SK-N-SH (cell line): Measurements from ENCODE around the gene C3orf52.

Source experiments
- CTCF ChIP-seq: fragments of 200-600 bp; sonication (generic); IDR thresholded peaks from 2 replicates; pipeline ENCODE4 v1.6.1; 2017; ENCODE audit warnings: antibody characterized with exemption, mild to moderate bottlenecking, moderate library complexity
- ELF1 ChIP-seq: IDR thresholded peaks from 2 replicates; pipeline ENCODE4 v1.4.0; 2012
- EZH2phosphoT487 ChIP-seq: fragments of 200-600 bp; sonication (generic); IDR thresholded peaks from 2 replicates; pipeline ENCODE4 v1.6.1; 2017; ENCODE audit warnings: low read depth, mixed run types, mild to moderate bottlenecking, antibody characterized with exemption, moderate library complexity, borderline replicate concordance
- FOXM1 ChIP-seq: IDR thresholded peaks from 2 replicates; pipeline ENCODE4 v1.4.0; 2012; ENCODE audit warnings: low read depth, mild to moderate bottlenecking
- MAX ChIP-seq: IDR thresholded peaks from 2 replicates; pipeline ENCODE4 v1.4.0; 2012; ENCODE audit warnings: low read depth
- POLR2AphosphoS5 ChIP-seq: IDR thresholded peaks from 2 replicates; pipeline ENCODE4 v1.6.1; 2012; ENCODE audit warnings: low read depth, low read length
- REST ChIP-seq: IDR thresholded peaks from 2 replicates; pipeline ENCODE4 v1.6.1; 2012; ENCODE audit warnings: mild to moderate bottlenecking, low read depth, low read length, moderate library complexity
- TAF1 ChIP-seq: IDR thresholded peaks from 2 replicates; pipeline ENCODE4 v1.6.1; 2012; ENCODE audit warnings: low read depth, mild to moderate bottlenecking, low read length, moderate library complexity, borderline replicate concordance
- ZBTB33 ChIP-seq: IDR thresholded peaks from 2 replicates; pipeline ENCODE4 v1.4.0; 2012; ENCODE audit warnings: low read depth, borderline replicate concordance

GRCh38 chr3:112092496-112093179, 6.4 kb downstream of the C3orf52 start:
- TF ChIP-seq MAX: no peak
- TF ChIP-seq CTCF: no peak
- no peak for TF ChIP-seq REST
- no peak for TF ChIP-seq FOXM1
- no peak for TF ChIP-seq TAF1
- TF ChIP-seq ELF1: no peak
- no peak for TF ChIP-seq EZH2phosphoT487
- no peak for TF ChIP-seq POLR2AphosphoS5
- TF ChIP-seq ZBTB33: no peak
